Measurements from ENCODE around the gene MYRIP.

Gene MYRIP

GRCh38 chr3:40044487-40044886 lies 235.1 kb downstream of the MYRIP start:
- TF ChIP-seq, protein P1, sequence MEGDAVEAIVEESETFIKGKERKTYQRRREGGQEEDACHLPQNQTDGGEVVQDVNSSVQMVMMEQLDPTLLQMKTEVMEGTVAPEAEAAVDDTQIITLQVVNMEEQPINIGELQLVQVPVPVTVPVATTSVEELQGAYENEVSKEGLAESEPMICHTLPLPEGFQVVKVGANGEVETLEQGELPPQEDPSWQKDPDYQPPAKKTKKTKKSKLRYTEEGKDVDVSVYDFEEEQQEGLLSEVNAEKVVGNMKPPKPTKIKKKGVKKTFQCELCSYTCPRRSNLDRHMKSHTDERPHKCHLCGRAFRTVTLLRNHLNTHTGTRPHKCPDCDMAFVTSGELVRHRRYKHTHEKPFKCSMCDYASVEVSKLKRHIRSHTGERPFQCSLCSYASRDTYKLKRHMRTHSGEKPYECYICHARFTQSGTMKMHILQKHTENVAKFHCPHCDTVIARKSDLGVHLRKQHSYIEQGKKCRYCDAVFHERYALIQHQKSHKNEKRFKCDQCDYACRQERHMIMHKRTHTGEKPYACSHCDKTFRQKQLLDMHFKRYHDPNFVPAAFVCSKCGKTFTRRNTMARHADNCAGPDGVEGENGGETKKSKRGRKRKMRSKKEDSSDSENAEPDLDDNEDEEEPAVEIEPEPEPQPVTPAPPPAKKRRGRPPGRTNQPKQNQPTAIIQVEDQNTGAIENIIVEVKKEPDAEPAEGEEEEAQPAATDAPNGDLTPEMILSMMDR (IDR thresholded peaks at IDR 0.05; ENCODE audit: borderline replicate concordance, insufficient read depth, low read depth, low read length): no peak
- no peak overlapping the region for H3K4me3 ChIP-seq (ENCODE audit: low read depth, low read length)

GRCh38 chr3:40045051-40045450 lies 235.6 kb downstream of the MYRIP start:
- no peak overlapping the region for H3K4me3 ChIP-seq (ENCODE audit: low read depth, low read length)
- TF ChIP-seq, protein P1 (IDR thresholded peaks at IDR 0.05; ENCODE audit: borderline replicate concordance, insufficient read depth, low read depth, low read length): no peak

DNA sequence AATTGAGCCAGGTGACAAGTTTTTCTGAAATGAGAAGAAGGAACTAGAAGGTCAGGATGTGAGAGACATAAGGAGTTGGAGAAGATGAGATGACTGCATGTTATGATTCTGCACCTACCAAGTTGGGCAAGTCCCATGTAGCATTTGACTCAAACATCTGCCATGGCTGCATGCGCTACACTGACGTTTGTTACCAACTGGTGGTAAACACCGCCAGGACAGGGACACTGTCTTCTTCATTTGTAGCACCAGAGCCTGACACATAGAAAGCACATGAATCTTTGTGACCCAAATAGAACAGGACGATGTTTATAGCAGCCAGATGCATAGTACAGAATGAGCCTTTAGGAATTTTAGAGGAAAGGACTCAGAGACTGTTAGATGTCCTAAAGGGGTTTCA lies 236.7 kb downstream of the MYRIP start:
- TF ChIP-seq, protein P1 (IDR thresholded peaks at IDR 0.05; ENCODE audit: borderline replicate concordance, insufficient read depth, low read depth, low read length): no peak
- no peak overlapping the region for H3K4me3 ChIP-seq (ENCODE audit: low read depth, low read length)

DNA sequence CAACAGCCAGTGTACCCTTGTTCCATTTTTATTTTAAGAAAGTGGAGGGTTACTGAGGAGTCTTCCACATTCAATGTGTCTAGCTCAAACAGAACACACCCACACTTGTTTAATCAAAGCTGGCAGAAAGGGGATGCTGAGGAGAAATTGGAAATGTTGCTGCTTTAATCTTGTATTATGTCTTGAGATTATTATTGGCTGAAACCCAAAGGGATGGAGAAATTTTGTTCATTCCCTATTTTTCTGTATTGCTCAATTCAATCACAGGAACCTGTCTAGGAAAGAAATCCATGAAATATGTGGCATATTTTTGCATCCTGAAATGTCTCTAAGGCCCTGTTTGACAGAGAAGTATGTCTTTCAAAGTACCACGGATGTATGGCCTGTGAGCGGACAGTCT lies 238.0 kb downstream of the MYRIP start:
- TF ChIP-seq, protein P1 (IDR thresholded peaks at IDR 0.05; ENCODE audit: borderline replicate concordance, insufficient read depth, low read depth, low read length): no peak
- no peak overlapping the region for H3K4me3 ChIP-seq (ENCODE audit: low read depth, low read length)

- no peak overlapping the region for H3K4me3 ChIP-seq (ENCODE audit: low read depth, low read length)
- TF ChIP-seq, protein P1 (IDR thresholded peaks at IDR 0.05; ENCODE audit: borderline replicate concordance, insufficient read depth, low read depth, low read length): no peak
These were observed 244.3 kb downstream of the MYRIP start for GRCh38 chr3:40053663-40054062.

- TF ChIP-seq, protein P1 (IDR thresholded peaks at IDR 0.05; ENCODE audit: borderline replicate concordance, insufficient read depth, low read depth, low read length): no peak
- no peak overlapping the region for H3K4me3 ChIP-seq (ENCODE audit: low read depth, low read length)
These were observed 245.3 kb downstream of the MYRIP start for GRCh38 chr3:40054568-40055222.

- no peak overlapping the region for H3K4me3 ChIP-seq (ENCODE audit: low read depth, low read length)
- TF ChIP-seq, protein P1 (IDR thresholded peaks at IDR 0.05; ENCODE audit: borderline replicate concordance, insufficient read depth, low read depth, low read length): no peak
These were observed 246.0 kb downstream of the MYRIP start for GRCh38 chr3:40055361-40055760.
